Colonic mucosa (tissue), 4 donors: Measurements from ENCODE around the gene ACTA2. TPM values are rescaled to one million over a fixed set of nuclear protein-coding genes. Genes with fewer than 3 reads are reported as not detected.
A peak's percentile ranks its signal among the peaks of the same experiment; 100 is the strongest.

Source experiments
- DNase-seq: peaks from one replicate; pipeline ENCODE4 v3.0.0-alpha.2; 2020
- H3K27ac ChIP-seq: fragments of 200-600 bp; one replicate; pipeline ENCODE4 v1.8.0; 2021
- H3K27me3 ChIP-seq: fragments of 200-600 bp; one replicate; pipeline ENCODE4 v1.8.0; 2021
- H3K36me3 ChIP-seq: fragments of 200-600 bp; one replicate; pipeline ENCODE4 v1.8.0; 2021
- H3K4me1 ChIP-seq: fragments of 200-600 bp; one replicate; pipeline ENCODE4 v1.8.0; 2021; ENCODE audit warnings: mild to moderate bottlenecking
- H3K4me3 ChIP-seq: fragments of 200-600 bp; one replicate; pipeline ENCODE4 v1.8.0; 2021
- H3K9ac ChIP-seq, 2 donors: one replicate each; pipeline ENCODE4 v1.7.0; 2013; ENCODE audit warnings: control low read depth in 2 of 2, low read depth in 2 of 2, low read length in 2 of 2
- H3K9me3 ChIP-seq: fragments of 200-600 bp; one replicate; pipeline ENCODE4 v1.8.0; 2021
- CTCF ChIP-seq: fragments of 200-600 bp; IDR thresholded peaks from one replicate; pipeline ENCODE4 v1.8.0; 2022; ENCODE audit warnings: antibody characterized with exemption, mild to moderate bottlenecking
- intact Hi-C: fragments of 100-400 bp; cut with DNase I; formaldehyde crosslinking; loops from one replicate; pipeline ENCODE4 v1.14.1; 2022
- total RNA-seq, 2 donors: library from RNA; stranded (reverse); fragmentation: NEBNext Ultra II Directional in 1 of 2; extraction: Animal tissue kit (Norgen Biotek cat#: 25700) in 1 of 2; gene quantifications; one replicate each; pipeline ENCODE4 v1.2.1, GENCODE V29; 2021
- donor health status: healthy.
- donor health status: DM: no; HTN: no; CAD: no.
- donor health status: DM: no; HTN: no; CAD: no.

ACTA2 gene
- total RNA-seq, 2 donors from 2014 or later, result 88.3 to 265 TPM

- Histone ChIP-seq H3K27ac (peak overlapping the region; percentile 88), H3K4me3 (no peak overlapping the region), H3K9ac (peak overlapping the region in 1 of 2 donors; percentile 73), H3K36me3 (no peaks in the 10 kb centered on the region), H3K4me1 (peaks cover 3% of the 10 kb centered on the region), H3K27me3 (no peaks in the 10 kb centered on the region), H3K9me3 (no peaks in the 10 kb centered on the region)
- intact Hi-C loops, result no loop called here
- TF ChIP-seq CTCF, result no peak
- no peak for DNase-seq
These were observed 57.3 kb downstream of the ACTA2 start for GRCh38 chr10:88895250-88895649.

GRCh38 chr10:88893611-88894010, 59.0 kb downstream of the ACTA2 start:
- H3K4me1 ChIP-seq, result peaks cover 3% of the 10 kb centered on the region
- DNase-seq, result no peak
- intact Hi-C loops, result no loop called here
- no peak overlapping the region for H3K4me3 ChIP-seq
- H3K36me3 ChIP-seq, result no peaks in the 10 kb centered on the region
- no peak for TF ChIP-seq CTCF
- H3K9me3 ChIP-seq, result no peaks in the 10 kb centered on the region
- no peaks in the 10 kb centered on the region for H3K27me3 ChIP-seq
- peak overlapping the region; percentile 88 for H3K27ac ChIP-seq
- H3K9ac ChIP-seq, result peak overlapping the region in 1 of 2 donors; percentile 3

- Histone ChIP-seq H3K27ac (no peak overlapping the region), H3K4me1 (no peaks in the 10 kb centered on the region), H3K9me3 (no peaks in the 10 kb centered on the region), H3K27me3 (no peaks in the 10 kb centered on the region), H3K4me3 (no peak overlapping the region), H3K36me3 (no peaks in the 10 kb centered on the region), H3K9ac (no peak overlapping the region)
- TF ChIP-seq CTCF, result no peak
- DNase-seq, result no peak
- intact Hi-C loops, result no loop called here
These were observed 60.2 kb downstream of the ACTA2 start for GRCh38 chr10:88892222-88892967.

- Histone ChIP-seq H3K27ac (no peak overlapping the region), H3K4me1 (no peaks in the 10 kb centered on the region), H3K9ac (no peak overlapping the region), H3K4me3 (no peak overlapping the region), H3K36me3 (no peaks in the 10 kb centered on the region), H3K9me3 (no peaks in the 10 kb centered on the region), H3K27me3 (no peaks in the 10 kb centered on the region)
- intact Hi-C loops, result no loop called here
- DNase-seq, result no peak
- TF ChIP-seq CTCF, result no peak
These were observed 61.7 kb downstream of the ACTA2 start for GRCh38 chr10:88890681-88891381.

GRCh38 chr10:88889559-88890337, 62.8 kb downstream of the ACTA2 start:
- Histone ChIP-seq H3K9me3 (no peaks in the 10 kb centered on the region), H3K36me3 (no peaks in the 10 kb centered on the region), H3K4me1 (no peaks in the 10 kb centered on the region), H3K27me3 (no peaks in the 10 kb centered on the region), H3K27ac (no peak overlapping the region), H3K9ac (no peak overlapping the region), H3K4me3 (no peak overlapping the region)
- no peak for DNase-seq
- TF ChIP-seq CTCF, result no peak
- intact Hi-C loops, result no loop called here
